Liver (tissue), 9 donors: ENCODE measurements around the gene GPHN. TPM values are rescaled to one million over a fixed set of nuclear protein-coding genes. Genes with fewer than 3 reads are reported as not detected.

ENCODE experiments used
- DNase-seq: peaks from one replicate; pipeline ENCODE4 v3.0.0-alpha.2; 2017; ENCODE audit warnings: low spot score
- H3K27ac ChIP-seq, 2 donors: one replicate each; pipeline ENCODE4 v1.7.0; 2013; ENCODE audit warnings: inconsistent platforms in 2 of 2, low read length in 2 of 2, control low read depth in 1 of 2, low read depth in 1 of 2, mild to moderate bottlenecking in 1 of 2
- H3K27me3 ChIP-seq, 4 donors: one replicate each; pipeline versions ENCODE4 v1.6.1 to v1.7.0; 2013; ENCODE audit warnings: low read length in 3 of 4, inconsistent platforms in 1 of 4, mild to moderate bottlenecking in 1 of 4, moderate library complexity in 1 of 4; ENCODE audit not compliant: control insufficient read depth in 4 of 4, insufficient read depth in 4 of 4
- H3K36me3 ChIP-seq, 4 donors: one replicate each; pipeline versions ENCODE4 v1.6.1 to v1.7.0; 2013; ENCODE audit warnings: low read length in 3 of 4, mild to moderate bottlenecking in 3 of 4, low read depth in 1 of 4, moderate library complexity in 1 of 4; ENCODE audit not compliant: control insufficient read depth in 4 of 4, insufficient read depth in 3 of 4
- H3K4me1 ChIP-seq, 4 donors: one replicate each; pipeline versions ENCODE4 v1.6.1 to v1.7.0; 2013; ENCODE audit warnings: low read length in 3 of 4, mild to moderate bottlenecking in 3 of 4, moderate library complexity in 1 of 4; ENCODE audit not compliant: control insufficient read depth in 4 of 4, insufficient read depth in 4 of 4
- H3K4me3 ChIP-seq, 3 donors: one replicate each; pipeline versions ENCODE4 v1.6.1 to v1.7.0; 2013; ENCODE audit warnings: low read length in 3 of 3, control low read depth in 1 of 3, low read depth in 1 of 3, mild to moderate bottlenecking in 1 of 3
- H3K9ac ChIP-seq, 2 donors: one replicate each; pipeline ENCODE4 v1.7.0; 2013; ENCODE audit warnings: low read length in 2 of 2, mild to moderate bottlenecking in 2 of 2, moderate library complexity in 2 of 2, control low read depth in 1 of 2, low read depth in 1 of 2
- H3K9me3 ChIP-seq, 4 donors: one replicate each; pipeline versions ENCODE4 v1.6.1 to v1.7.0; 2013; ENCODE audit warnings: low read length in 3 of 4; ENCODE audit not compliant: control insufficient read depth in 4 of 4
- EGR1 ChIP-seq, 2 donors: IDR thresholded peaks; 2 replicates each; pipeline ENCODE4 v1.6.1; 2016 to 2018; ENCODE audit warnings: antibody characterized with exemption in 2 of 2, low read depth in 2 of 2
- FOXA1 ChIP-seq: IDR thresholded peaks from 2 replicates; pipeline ENCODE4 v1.6.1; 2016; ENCODE audit warnings: antibody characterized with exemption
- FOXA2 ChIP-seq: IDR thresholded peaks from 2 replicates; pipeline ENCODE4 v1.6.1; 2016; ENCODE audit warnings: antibody characterized with exemption
- GABPA ChIP-seq, 2 donors: IDR thresholded peaks in 1 of 2; conservative IDR thresholded peaks in 1 of 2; 2 replicates each; pipeline ENCODE4 v1.6.1; 2016; ENCODE audit warnings: antibody characterized with exemption in 2 of 2, mild to moderate bottlenecking in 1 of 2, moderate library complexity in 1 of 2
- HNF4A ChIP-seq, 2 donors: conservative IDR thresholded peaks; 2 replicates each; pipeline ENCODE4 v1.6.1; 2016; ENCODE audit warnings: antibody characterized with exemption in 2 of 2, mild to moderate bottlenecking in 2 of 2
- HNF4G ChIP-seq: IDR thresholded peaks from 2 replicates; pipeline ENCODE4 v1.6.1; 2016; ENCODE audit warnings: antibody characterized with exemption
- JUND ChIP-seq, 2 donors: IDR thresholded peaks; 2 replicates each; pipeline ENCODE4 v1.6.1; 2016; ENCODE audit warnings: antibody characterized with exemption in 2 of 2
- MAX ChIP-seq: IDR thresholded peaks from 2 replicates; pipeline ENCODE4 v1.6.1; 2016; ENCODE audit warnings: antibody characterized with exemption
- NR2F2 ChIP-seq: IDR thresholded peaks from 2 replicates; pipeline ENCODE4 v1.6.1; 2016; ENCODE audit warnings: antibody characterized with exemption
- RAD21 ChIP-seq, 2 donors: IDR thresholded peaks; 2 replicates each; pipeline ENCODE4 v1.6.1; 2016; ENCODE audit warnings: antibody characterized with exemption in 2 of 2, mild to moderate bottlenecking in 2 of 2
- REST ChIP-seq: IDR thresholded peaks from 2 replicates; pipeline ENCODE4 v1.6.1; 2016; ENCODE audit warnings: antibody characterized with exemption, mild to moderate bottlenecking
- RXRA ChIP-seq, 2 donors: IDR thresholded peaks; 2 replicates each; pipeline ENCODE4 v1.6.1; 2017 to 2018; ENCODE audit warnings: antibody characterized with exemption in 2 of 2, mild to moderate bottlenecking in 1 of 2
- SP1 ChIP-seq: IDR thresholded peaks from 2 replicates; pipeline ENCODE4 v1.6.1; 2018; ENCODE audit warnings: antibody characterized with exemption, mild to moderate bottlenecking
- TAF1 ChIP-seq: conservative IDR thresholded peaks from 2 replicates; pipeline ENCODE4 v1.6.1; 2016; ENCODE audit warnings: antibody characterized with exemption, mild to moderate bottlenecking
- YY1 ChIP-seq: IDR thresholded peaks from 2 replicates; pipeline ENCODE4 v1.6.1; 2016; ENCODE audit warnings: antibody characterized with exemption, mild to moderate bottlenecking
- WGBS: extraction: QIAGEN DNeasy Blood & Tissue Kit; methylation state at CpG from one replicate; pipeline ENCODE4 v1.1.7; 2013; 5-methylcytosine and 5-hydroxymethylcytosine counted together
- polyA plus RNA-seq, 2 donors: library from polyadenylated mRNA; stranded (reverse) in 1 of 2; unstranded in 1 of 2; fragments of 200-250 nt in 1 of 2; fragments of >200 nt in 1 of 2; fragmentation: Nextera tagmentation in 1 of 2; extraction: Ambion mirVana in 1 of 2; gene quantifications; one replicate each; pipeline versions ENCODE4 v1.2.1 to v1.2.3, GENCODE V29; 2013 to 2015
- total RNA-seq, 2 donors: library from RNA; depleted of rRNA; stranded (reverse); fragments of >200 nt; gene quantifications; one replicate each; pipeline ENCODE4 v1.2.3, GENCODE V29; 2014
- donor health status: healthy.
- donor health status: healthy.
- donor health status: healthy.
- donor health status: healthy.
- donor health status: healthy.

Gene GPHN
- total and polyA plus RNA-seq, 4 donors = 18.4 to 76.4 (median 47.4) TPM

GRCh38 chr14:66509874-66510273 is 1.9 kb downstream of the GPHN start:
- peak overlapping the region; percentile 90 to 99 (median 99) for H3K4me3 ChIP-seq
- peaks cover 0 to 33% (median 13%) of the 10 kb centered on the region in 4 donors for H3K4me1 ChIP-seq
- peak overlapping the region; percentile 21 to 88 for H3K9ac ChIP-seq
- TF ChIP-seq REST (peak; percentile 98), MAX (no peak), YY1 (no peak)
- H3K36me3 ChIP-seq = no peaks in the 10 kb centered on the region
- no peaks in the 10 kb centered on the region for H3K27me3 ChIP-seq
- H3K9me3 ChIP-seq = no peaks in the 10 kb centered on the region
- DNase-seq = no peak
- WGBS = 40% methylated on average over 4 of the region's 4 CpGs
- H3K27ac ChIP-seq = no peak overlapping the region

GRCh38 chr14:66511849-66512248 is 3.9 kb downstream of the GPHN start:
- Histone ChIP-seq H3K9me3 (no peaks in the 10 kb centered on the region), H3K36me3 (no peaks in the 10 kb centered on the region), H3K4me1 (peaks cover 0 to 31% (median 13%) of the 10 kb centered on the region in 4 donors), H3K9ac (no peak overlapping the region), H3K27ac (no peak overlapping the region), H3K27me3 (no peaks in the 10 kb centered on the region), H3K4me3 (no peak overlapping the region)
- 27% methylated on average over 1 of the region's 1 CpG for WGBS
- TF ChIP-seq JUND (IDR thresholded peaks at IDR 0.05) (no peak), HNF4A (conservative IDR thresholded peaks at IDR 0.05) (no peak), MAX (no peak), REST (no peak)
- DNase-seq = no peak

- no peak for TF ChIP-seq MAX
- TF ChIP-seq REST = no peak
- TF ChIP-seq FOXA2 = no peak
- TF ChIP-seq RAD21 (IDR thresholded peaks at IDR 0.05) = no peak
- no peak for TF ChIP-seq HNF4G
- no peak for TF ChIP-seq NR2F2
- TF ChIP-seq SP1 = no peak
- TF ChIP-seq HNF4A (conservative IDR thresholded peaks at IDR 0.05) = no peak
- TF ChIP-seq FOXA1 = no peak
- no peak for TF ChIP-seq RXRA (IDR thresholded peaks at IDR 0.05)
- no peak for TF ChIP-seq TAF1
- no peak for TF ChIP-seq EGR1 (IDR thresholded peaks at IDR 0.05; ENCODE audit: low read depth in 2 of 2)
- no peak for TF ChIP-seq JUND (IDR thresholded peaks at IDR 0.05)
- TF ChIP-seq GABPA (IDR thresholded peaks at IDR 0.05 in 1 of 2, conservative IDR thresholded peaks at IDR 0.05 in 1 of 2) = no peak
- 92% methylated on average over 2 of the region's 2 CpGs for WGBS
- no peak overlapping the region for H3K9ac ChIP-seq
- H3K4me3 ChIP-seq = no peak overlapping the region
- no peak overlapping the region for H3K27ac ChIP-seq
- no peak for DNase-seq
- peaks cover 0 to 24% (median 12%) of the 10 kb centered on the region in 4 donors for H3K4me1 ChIP-seq
- no peaks in the 10 kb centered on the region for H3K27me3 ChIP-seq
- no peaks in the 10 kb centered on the region for H3K36me3 ChIP-seq
- H3K9me3 ChIP-seq = no peaks in the 10 kb centered on the region
These were observed 6.3 kb downstream of the GPHN start for GRCh38 chr14:66514213-66514612.
